T-helper 1 cell treated with Interleukin-12 subunit alpha and Interleukin-12 subunit beta and Interleukin-4 antibody, amounts not matched to agents 30 μg/mL and 1 μg/mL, for 36 hours (primary cell): ENCODE measurements around the gene PPP4R2.
"Not testable (repeated sequence)": the region's sequence is repeated elsewhere in the genome, so short reads cannot be mapped to it uniquely, and the experiment has no call there.

Source experiments
- H3K27ac Mint-ChIP-seq: one replicate; pipeline ENCODE4 v1.8.0; 2021; ENCODE audit warnings: mild to moderate bottlenecking, mixed read lengths
- H3K27me3 Mint-ChIP-seq: one replicate; pipeline ENCODE4 v1.8.0; 2021; ENCODE audit warnings: low read depth, mixed read lengths
- H3K36me3 Mint-ChIP-seq: one replicate; pipeline ENCODE4 v1.8.0; 2021; ENCODE audit warnings: low read depth, mixed read lengths
- H3K4me1 Mint-ChIP-seq: one replicate; pipeline ENCODE4 v1.8.0; 2021; ENCODE audit warnings: low read depth, mixed read lengths
- H3K4me3 Mint-ChIP-seq: one replicate; pipeline ENCODE4 v1.8.0; 2021; ENCODE audit warnings: mild to moderate bottlenecking, moderate library complexity, mixed read lengths
- H3K9me3 Mint-ChIP-seq: one replicate; pipeline ENCODE4 v1.8.0; 2021; ENCODE audit warnings: mixed read lengths

The PPP4R2 gene

DNA sequence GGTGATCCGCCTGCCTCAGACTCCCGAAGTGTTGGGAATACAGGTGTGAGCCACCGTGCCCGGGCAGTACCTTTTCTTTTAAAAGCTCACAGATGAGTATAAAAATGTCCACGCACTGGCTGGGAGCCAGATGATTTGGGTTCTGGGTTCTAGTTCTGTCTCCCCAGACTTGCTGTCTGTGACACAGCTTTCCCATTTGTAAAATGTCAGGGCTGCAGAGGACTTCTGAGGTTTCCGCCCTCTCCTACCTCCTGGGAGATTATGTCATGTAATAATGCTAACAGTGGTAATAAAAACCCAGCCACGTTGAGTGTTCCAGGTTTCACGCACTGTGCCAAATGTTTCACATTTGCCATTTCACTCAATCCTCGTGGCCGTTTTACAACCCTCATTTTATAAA, 1.3 kb upstream of the PPP4R2 start:
- H3K27me3 Mint-ChIP-seq = no peaks in the 10 kb centered on the region
- peaks cover 17% of the 10 kb centered on the region for H3K36me3 Mint-ChIP-seq
- H3K4me1 Mint-ChIP-seq = peaks cover 23% of the 10 kb centered on the region
- peak overlapping the region; percentile 70 for H3K27ac Mint-ChIP-seq
- H3K9me3 Mint-ChIP-seq = no peaks in the 10 kb centered on the region
- peak overlapping the region; percentile 65 for H3K4me3 Mint-ChIP-seq

DNA sequence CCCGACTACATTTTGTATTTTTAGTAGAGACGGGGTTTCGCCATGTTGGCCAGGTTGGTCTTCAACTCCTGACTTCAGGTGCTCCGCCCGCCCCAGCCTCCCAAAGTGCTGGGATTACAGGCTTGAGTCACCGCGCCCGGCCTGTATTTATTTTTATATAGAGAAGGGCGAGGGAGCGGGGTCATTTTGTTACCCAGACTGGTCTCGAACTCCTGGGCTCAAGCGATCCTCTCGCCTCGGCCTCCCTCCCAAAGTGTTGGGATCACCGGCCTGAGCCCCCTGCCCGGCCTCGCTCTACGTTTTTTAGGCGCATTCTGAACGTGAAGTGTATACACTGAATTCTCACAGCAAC, 514 bp upstream of the PPP4R2 start:
- H3K9me3 Mint-ChIP-seq = no peaks in the 10 kb centered on the region
- peaks cover 23% of the 10 kb centered on the region for H3K36me3 Mint-ChIP-seq
- H3K27ac Mint-ChIP-seq = peak overlapping the region; percentile 80
- H3K27me3 Mint-ChIP-seq = no peaks in the 10 kb centered on the region
- H3K4me3 Mint-ChIP-seq = peak overlapping the region; percentile 84
- H3K4me1 Mint-ChIP-seq = peaks cover 30% of the 10 kb centered on the region

GRCh38 chr3:72997421-72997961, 880 bp downstream of the PPP4R2 start:
- H3K27me3 Mint-ChIP-seq = no peaks in the 10 kb centered on the region
- H3K36me3 Mint-ChIP-seq = peaks cover 31% of the 10 kb centered on the region
- H3K9me3 Mint-ChIP-seq = no peaks in the 10 kb centered on the region
- H3K27ac Mint-ChIP-seq = peak overlapping the region; percentile 80
- peak overlapping the region; percentile 84 for H3K4me3 Mint-ChIP-seq
- H3K4me1 Mint-ChIP-seq = peaks cover 33% of the 10 kb centered on the region

- peaks cover 35% of the 10 kb centered on the region for H3K36me3 Mint-ChIP-seq
- H3K27ac Mint-ChIP-seq = peak overlapping the region; percentile 57
- peak overlapping the region; percentile 80 for H3K4me3 Mint-ChIP-seq
- H3K27me3 Mint-ChIP-seq = no peaks in the 10 kb centered on the region
- H3K4me1 Mint-ChIP-seq = peaks cover 33% of the 10 kb centered on the region
- no peaks in the 10 kb centered on the region for H3K9me3 Mint-ChIP-seq
Observed at GRCh38 chr3:72998466-72998865, 1.9 kb downstream of the PPP4R2 start.

GRCh38 chr3:72999951-73000350, 3.3 kb downstream of the PPP4R2 start:
- Mint-ChIP-seq H3K36me3 (peaks cover 43% of the 10 kb centered on the region), H3K27me3 (no peaks in the 10 kb centered on the region), H3K4me1 (peaks cover 41% of the 10 kb centered on the region), H3K9me3 (no peaks in the 10 kb centered on the region), H3K4me3 (peak overlapping the region; percentile 80), H3K27ac (peak overlapping the region; percentile 80)

GRCh38 chr3:73003050-73003449, 6.4 kb downstream of the PPP4R2 start:
- peaks cover 49% of the 10 kb centered on the region for H3K4me1 Mint-ChIP-seq
- H3K9me3 Mint-ChIP-seq, H3K4me3 Mint-ChIP-seq, H3K27me3 Mint-ChIP-seq, H3K27ac Mint-ChIP-seq: not testable (repeated sequence)
- peaks cover 58% of the 10 kb centered on the region for H3K36me3 Mint-ChIP-seq

- no peak overlapping the region for H3K4me3 Mint-ChIP-seq
- no peaks in the 10 kb centered on the region for H3K27me3 Mint-ChIP-seq
- no peak overlapping the region for H3K27ac Mint-ChIP-seq
- peaks cover 59% of the 10 kb centered on the region for H3K36me3 Mint-ChIP-seq
- H3K4me1 Mint-ChIP-seq = peaks cover 50% of the 10 kb centered on the region
- no peaks in the 10 kb centered on the region for H3K9me3 Mint-ChIP-seq
Observed at GRCh38 chr3:73004316-73004715, 7.7 kb downstream of the PPP4R2 start.

GRCh38 chr3:73007992-73008712, 11.5 kb downstream of the PPP4R2 start:
- Mint-ChIP-seq H3K4me1 (peaks cover 51% of the 10 kb centered on the region), H3K36me3 (peaks cover 43% of the 10 kb centered on the region), H3K27me3 (no peaks in the 10 kb centered on the region), H3K9me3 (no peaks in the 10 kb centered on the region), H3K4me3 (no peak overlapping the region), H3K27ac (no peak overlapping the region)

GRCh38 chr3:73009008-73009407, 12.4 kb downstream of the PPP4R2 start:
- Mint-ChIP-seq H3K27ac (no peak overlapping the region), H3K36me3 (peaks cover 39% of the 10 kb centered on the region)

GRCh38 chr3:73009750-73010149, 13.1 kb downstream of the PPP4R2 start:
- Mint-ChIP-seq H3K36me3 (peaks cover 33% of the 10 kb centered on the region), H3K27ac (no peak overlapping the region), H3K27me3 (no peaks in the 10 kb centered on the region), H3K4me1 (peaks cover 44% of the 10 kb centered on the region), H3K9me3 (no peaks in the 10 kb centered on the region), H3K4me3 (no peak overlapping the region)

More at GRCh38 chr3:73009008-73009407, 12.4 kb downstream of the PPP4R2 start:
- Mint-ChIP-seq H3K4me3 (no peak overlapping the region), H3K4me1 (peaks cover 52% of the 10 kb centered on the region), H3K27me3 (no peaks in the 10 kb centered on the region), H3K9me3 (no peaks in the 10 kb centered on the region)

DNA sequence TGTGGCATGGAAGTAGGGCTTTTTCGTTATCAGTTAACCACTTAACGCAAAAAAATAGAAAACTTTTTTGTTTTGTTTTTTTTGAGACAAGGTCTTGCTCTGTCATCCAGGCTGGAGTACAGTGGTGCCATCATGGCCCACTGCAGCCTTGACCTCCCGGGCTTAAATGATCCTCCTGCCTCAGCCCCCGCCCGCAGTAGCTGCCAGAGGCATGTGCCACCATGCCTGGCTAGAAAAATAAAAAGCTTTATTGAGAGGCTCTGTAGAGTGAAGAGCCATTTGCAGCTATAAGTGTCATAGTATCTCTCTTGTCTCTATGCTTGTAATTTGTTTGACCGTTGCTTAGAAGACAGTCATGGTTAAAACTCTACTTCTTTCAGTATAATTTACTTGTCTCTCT, 13.5 kb downstream of the PPP4R2 start:
- Mint-ChIP-seq H3K36me3 (peaks cover 33% of the 10 kb centered on the region), H3K27ac (no peak overlapping the region), H3K9me3 (no peaks in the 10 kb centered on the region), H3K27me3 (no peaks in the 10 kb centered on the region), H3K4me3 (no peak overlapping the region), H3K4me1 (peaks cover 43% of the 10 kb centered on the region)

GRCh38 chr3:73018298-73018697, 21.7 kb downstream of the PPP4R2 start:
- Mint-ChIP-seq H3K27ac (no peak overlapping the region), H3K4me1 (peaks cover 29% of the 10 kb centered on the region), H3K9me3 (no peaks in the 10 kb centered on the region), H3K4me3 (no peak overlapping the region), H3K36me3 (peaks cover 4% of the 10 kb centered on the region), H3K27me3 (no peaks in the 10 kb centered on the region)

GRCh38 chr3:73018790-73019441, 22.3 kb downstream of the PPP4R2 start:
- H3K27me3 Mint-ChIP-seq = no peaks in the 10 kb centered on the region
- H3K4me3 Mint-ChIP-seq = no peak overlapping the region
- H3K27ac Mint-ChIP-seq = no peak overlapping the region
- peaks cover 4% of the 10 kb centered on the region for H3K36me3 Mint-ChIP-seq
- H3K4me1 Mint-ChIP-seq = peaks cover 29% of the 10 kb centered on the region
- H3K9me3 Mint-ChIP-seq = no peaks in the 10 kb centered on the region

GRCh38 chr3:73021301-73021835, 24.8 kb downstream of the PPP4R2 start:
- Mint-ChIP-seq H3K4me3 (no peak overlapping the region), H3K27ac (no peak overlapping the region), H3K9me3 (no peaks in the 10 kb centered on the region), H3K27me3 (no peaks in the 10 kb centered on the region), H3K36me3 (no peaks in the 10 kb centered on the region), H3K4me1 (peaks cover 35% of the 10 kb centered on the region)

- Mint-ChIP-seq H3K27ac (no peak overlapping the region), H3K9me3 (no peaks in the 10 kb centered on the region), H3K36me3 (peaks cover 5% of the 10 kb centered on the region), H3K4me1 (peaks cover 36% of the 10 kb centered on the region), H3K27me3 (no peaks in the 10 kb centered on the region), H3K4me3 (no peak overlapping the region)
Observed at GRCh38 chr3:73024836-73025235, 28.2 kb downstream of the PPP4R2 start.
